GM21360 (cell line): Measurements from ENCODE around the gene GAP43.

Experiments
- ATAC-seq: cut with Tn5 transposase; IDR thresholded peaks from one replicate; pipeline ENCODE4 v1.9.1; 2021; ENCODE audit warnings: mild to moderate bottlenecking, moderate library complexity; ENCODE audit not compliant: unreplicated experiment

GAP43 gene, protein sequence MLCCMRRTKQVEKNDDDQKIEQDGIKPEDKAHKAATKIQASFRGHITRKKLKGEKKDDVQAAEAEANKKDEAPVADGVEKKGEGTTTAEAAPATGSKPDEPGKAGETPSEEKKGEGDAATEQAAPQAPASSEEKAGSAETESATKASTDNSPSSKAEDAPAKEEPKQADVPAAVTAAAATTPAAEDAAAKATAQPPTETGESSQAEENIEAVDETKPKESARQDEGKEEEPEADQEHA

DNA sequence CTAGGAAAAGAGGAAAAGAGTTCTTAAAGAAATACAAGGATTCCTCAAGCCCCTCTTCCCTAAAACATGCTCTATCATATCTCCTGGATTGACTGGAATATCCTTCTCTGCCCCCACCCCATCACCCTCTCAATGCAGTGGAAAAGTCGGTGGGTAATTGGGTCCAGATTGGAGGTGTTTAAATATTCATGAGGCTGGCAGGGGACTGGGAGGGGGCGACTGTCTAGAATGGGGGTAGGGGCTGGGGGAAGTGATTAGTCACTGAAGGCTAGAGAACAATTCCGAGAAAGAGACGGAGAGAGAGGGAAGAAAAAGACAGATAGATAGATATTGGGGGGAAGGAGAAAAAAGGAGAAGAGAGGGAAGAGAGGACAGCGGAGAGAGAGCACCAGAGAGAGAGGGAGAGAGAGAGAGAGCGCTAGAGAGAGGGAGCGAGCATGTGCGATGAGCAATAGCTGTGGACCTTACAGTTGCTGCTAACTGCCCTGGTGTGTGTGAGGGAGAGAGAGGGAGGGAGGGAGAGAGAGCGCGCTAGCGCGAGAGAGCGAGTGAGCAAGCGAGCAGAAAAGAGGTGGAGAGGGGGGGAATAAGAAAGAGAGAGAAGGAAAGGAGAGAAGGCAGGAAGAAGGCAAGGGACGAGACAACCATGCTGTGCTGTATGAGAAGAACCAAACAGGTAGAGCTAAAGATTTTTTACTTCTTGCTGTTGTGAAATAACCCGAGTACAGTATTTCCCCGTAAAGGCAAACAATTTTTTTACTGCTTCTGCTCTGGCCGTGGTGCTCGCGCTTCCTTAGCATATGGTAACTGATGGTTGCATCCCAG is at the start of gene GAP43:
GAP43 (plus strand) TSS at position 467 of the 825 bp plus-strand sequence; CDS start at position 647, 180 bp downstream.
- no peak for ATAC-seq

DNA sequence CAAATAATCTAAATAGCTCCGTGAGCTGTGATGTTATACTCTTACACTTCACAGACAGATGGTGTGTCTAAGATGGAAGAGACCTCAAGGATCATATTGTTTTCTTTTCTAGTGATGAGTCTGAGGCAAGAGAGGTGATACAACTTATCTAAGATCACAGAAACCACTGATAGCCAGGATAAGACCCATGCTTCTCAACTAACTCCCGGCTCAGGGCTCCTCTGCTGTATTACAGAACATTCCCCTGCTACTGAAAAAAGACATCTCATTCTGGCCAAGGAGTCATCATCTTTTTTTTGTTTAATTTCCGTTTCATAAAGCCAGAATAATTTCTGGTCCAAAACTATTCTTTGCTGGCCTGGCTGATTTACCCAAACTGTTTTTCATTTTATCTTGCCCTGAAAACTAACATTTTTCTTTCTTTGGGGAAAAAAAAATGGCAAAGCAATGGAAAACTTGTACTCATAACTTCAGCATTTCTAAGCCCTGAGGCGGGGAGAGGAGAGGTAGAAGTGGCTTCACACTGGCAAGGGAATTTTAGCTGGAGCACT is 46.9 kb upstream of the GAP43 start:
- no peak for ATAC-seq

DNA sequence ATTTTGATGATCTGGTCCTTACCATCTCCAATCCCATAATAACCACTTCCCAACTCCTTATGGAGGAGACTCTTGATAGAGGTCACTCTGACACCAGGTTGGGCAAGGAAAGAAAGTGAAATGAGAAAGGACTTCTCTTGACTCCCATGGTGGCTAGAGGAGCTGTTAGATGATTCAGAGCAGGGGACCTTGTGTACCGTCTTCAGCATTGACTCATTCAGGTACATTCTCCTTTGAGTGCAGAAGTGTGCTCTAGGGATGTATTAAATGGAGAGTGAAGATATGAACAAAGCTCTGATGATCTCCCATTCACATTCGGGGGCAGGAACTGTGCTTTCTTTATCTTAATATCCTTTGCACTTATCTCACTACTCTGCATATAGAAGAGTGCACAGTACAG is 46.3 kb upstream of the GAP43 start:
- ATAC-seq: no peak

DNA sequence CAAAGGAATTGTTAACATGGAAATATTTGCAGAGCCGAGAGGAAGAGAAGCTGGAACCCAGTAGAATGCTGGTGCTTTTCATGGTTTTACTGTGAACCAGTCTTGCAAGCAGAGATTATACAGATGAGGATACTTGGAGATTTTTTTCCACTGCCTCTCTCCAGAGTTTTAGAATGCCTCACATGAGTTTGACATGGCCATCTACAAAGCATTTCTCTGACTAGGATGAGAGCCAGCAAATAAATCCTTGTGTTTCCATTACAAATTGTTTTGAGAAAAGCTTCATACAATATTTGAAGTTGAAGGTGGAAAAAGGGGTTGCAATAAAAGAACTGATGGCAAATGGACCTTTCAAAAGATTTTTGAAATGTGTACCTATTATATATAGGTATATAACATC is 45.0 kb upstream of the GAP43 start:
- no peak for ATAC-seq

DNA sequence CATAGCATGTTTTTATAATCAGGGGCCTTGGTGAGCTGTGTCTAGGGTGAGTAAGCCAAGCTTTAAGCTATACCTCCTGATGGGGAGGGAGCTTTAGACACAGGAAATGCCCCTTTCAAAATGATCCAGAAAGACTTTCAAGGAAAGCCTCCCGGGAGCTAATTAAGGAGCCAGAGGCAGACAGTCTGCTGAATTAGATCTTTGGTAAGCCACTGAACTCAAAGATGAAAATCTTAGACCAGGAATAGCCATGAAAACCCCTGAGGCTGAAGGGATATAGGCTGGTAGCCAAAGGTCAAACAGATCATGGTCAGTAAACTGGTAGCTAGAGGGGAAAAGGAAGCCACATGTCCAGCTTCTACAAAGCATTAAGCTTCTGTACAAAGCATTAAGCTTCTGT is 42.7 kb upstream of the GAP43 start:
- ATAC-seq: no peak

DNA sequence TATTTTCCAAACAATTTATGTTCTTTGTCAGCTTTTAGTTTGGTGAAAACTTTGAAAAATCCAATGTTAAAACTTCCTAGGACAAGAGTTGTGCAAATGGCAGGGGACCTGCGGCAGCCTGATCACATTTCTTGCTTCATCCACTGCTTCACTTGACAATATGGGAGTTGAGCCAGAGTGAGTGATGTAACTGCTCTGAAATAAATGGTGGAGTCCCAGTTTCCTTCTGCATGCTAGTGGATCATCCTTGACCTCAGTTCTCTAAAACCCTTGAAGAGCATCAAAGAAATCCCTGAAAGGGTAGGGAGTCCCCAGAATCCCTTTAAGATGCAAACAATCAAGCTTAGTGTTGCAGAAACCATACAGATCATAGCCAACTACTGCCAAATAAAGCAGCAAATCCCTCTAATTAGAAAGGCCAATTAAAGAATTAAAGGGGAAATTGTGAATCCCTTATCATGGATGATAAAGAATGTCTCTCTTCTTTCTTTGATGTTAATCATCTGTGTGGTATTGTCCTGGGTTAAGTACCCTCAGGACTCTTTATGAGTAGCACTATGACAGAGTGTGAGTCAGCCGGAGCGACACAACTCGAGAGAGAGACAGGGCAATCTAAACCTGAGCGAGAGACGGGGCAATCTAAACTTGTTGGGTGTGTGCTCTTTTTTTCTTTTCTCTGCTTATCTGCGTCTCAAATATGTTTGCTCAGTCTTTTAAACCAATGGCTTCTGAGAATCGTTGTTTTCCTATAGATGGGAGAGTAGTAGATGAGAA is 41.8 kb upstream of the GAP43 start:
- ATAC-seq: no peak

DNA sequence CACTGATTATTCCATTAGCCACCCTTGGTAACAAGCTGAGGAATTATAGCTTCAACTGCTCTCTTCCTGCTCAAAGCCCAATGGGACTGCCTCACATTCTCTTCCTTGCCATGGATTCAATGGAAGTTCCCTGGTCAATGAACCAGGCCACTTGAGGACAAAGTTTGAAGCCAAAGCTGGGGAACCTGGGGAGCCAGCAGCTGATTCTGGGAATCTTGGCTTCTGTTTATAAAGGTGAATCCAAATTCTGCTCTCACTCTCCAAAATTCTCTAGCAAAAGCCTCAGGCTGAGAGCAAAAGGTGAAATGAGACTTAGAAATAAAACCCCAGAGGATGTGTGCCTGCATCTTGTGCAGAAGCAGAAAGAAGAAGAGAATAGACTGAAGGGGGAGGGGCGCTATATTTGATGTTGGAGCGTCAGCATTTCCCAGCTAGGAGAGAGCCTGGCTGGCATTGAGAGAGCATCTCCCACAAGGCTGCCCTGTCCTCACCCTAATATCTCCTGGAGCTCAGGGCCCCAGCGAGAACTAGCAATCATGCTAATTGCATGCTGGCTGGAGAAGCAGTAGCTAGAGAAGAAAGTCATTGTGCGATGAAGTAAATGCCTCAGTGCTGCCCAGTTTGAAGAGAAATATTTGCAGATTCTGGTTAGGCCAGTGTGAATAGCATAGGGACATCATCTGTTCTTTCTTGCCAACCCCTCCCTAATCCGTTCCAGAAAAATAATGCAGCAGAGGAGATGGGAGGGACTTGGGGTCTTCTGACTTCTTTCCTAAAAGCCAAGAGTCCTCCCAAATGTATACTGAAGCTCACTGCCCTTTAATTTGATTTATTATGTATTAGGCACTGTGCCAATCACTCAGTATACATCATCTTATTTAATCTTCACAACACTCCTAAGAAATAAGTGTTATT is 34.9 kb upstream of the GAP43 start:
- ATAC-seq: no peak

DNA sequence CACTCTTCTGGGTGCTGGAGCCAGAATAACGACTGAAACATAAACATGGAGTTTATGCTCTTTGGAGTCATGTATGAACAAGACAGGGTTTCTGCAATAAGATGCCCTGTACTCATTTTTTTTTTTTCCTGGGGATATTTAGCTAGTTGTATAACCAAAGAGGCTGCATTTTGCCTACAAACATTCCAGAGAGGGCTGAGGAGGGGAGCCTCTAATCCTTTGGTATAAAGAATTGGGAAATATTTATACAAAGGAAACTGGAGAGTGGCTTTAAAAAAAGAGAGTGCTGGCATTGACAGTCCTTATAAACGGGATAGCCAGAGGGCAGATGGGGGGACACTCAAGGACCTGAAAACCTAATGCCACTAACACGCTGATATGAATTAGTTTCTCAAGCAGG is 32.4 kb upstream of the GAP43 start:
- ATAC-seq: no peak

DNA sequence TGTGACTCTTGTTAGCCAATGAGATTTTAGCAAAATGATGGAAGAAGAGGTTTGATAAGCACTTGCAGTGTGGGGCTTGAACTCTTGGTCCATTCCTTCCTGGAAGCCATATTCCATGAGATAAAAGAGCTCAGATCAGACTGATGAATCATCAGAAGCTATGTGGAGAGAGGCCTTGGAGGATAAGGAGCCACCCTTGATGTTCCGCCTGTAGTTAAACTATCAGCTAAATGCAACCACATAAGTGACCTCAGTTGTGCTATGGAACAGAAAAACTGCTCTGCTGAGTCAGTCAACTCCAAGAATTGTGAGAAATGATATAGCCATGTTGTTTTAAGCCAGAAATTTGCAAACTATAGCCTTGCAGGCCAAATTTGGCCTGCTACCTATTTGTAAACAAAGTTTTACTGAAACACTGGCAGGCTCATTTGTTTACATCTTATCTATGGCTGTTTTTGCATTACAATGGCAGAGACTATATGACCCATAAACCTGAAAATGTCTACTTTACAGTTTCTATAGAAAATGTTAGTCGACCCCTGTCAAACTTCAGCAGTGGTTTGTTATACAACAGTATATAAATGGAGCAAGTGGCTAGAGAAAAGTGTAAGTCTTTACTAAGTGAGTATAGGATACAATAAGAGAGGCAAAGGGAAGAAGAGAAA is 27.6 kb upstream of the GAP43 start:
- ATAC-seq: no peak

DNA sequence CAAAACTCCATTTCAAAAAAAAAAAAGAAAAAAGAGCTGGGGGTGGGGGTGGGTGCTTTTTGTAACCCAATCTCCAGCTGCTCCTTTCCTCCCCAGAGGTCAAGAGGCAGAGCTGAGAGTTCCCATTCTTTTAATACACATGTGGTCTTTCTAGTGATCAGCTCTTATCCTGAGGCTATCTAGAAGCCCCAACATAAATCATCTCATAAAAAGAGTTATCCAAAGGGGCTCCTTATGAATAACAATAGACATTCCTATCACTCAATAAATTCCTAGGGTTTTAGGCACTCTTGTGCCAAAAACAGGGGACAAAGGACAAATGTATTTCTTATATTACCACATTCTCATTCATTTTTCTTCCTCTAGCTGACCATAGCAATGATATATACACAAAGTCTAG is 25.1 kb upstream of the GAP43 start:
- no peak for ATAC-seq

DNA sequence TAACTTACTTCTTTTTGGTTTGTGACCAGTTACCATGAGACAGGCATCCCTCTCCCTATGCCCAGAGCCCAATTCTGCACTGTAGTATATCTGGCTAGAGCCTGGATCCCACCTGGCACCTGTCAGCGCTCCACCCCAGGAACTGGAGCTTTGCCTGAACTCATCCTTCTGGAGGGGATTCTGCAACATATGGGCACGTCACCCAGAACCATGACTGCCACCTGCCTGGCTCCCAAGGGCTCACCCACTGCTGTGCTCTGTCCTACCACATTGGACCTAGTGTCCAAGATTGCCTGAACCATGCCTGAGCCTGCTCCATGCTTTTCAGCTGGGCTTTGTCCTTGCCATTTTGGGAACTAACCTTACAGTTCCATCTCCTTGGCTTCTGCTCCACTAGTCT is 21.1 kb upstream of the GAP43 start:
- no peak for ATAC-seq

DNA sequence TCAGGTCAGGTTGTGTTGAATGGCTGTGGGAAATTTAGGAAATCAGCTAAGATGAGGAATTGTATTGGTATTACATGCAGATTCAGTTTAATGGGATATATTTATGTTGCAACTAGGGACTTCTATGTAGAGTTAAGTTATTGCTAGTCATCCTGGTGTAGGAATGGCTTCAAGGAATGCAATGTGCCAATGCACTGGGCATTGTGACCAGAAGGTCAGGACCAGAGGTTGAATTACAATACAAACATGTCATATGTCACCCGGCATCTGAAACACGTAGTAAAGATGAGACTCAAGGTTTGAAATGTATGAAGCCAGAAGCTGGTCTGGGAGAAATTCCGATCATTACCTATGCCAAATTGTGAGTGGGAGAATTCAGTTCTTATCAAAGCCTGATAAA is 11.7 kb upstream of the GAP43 start:
- ATAC-seq: no peak

DNA sequence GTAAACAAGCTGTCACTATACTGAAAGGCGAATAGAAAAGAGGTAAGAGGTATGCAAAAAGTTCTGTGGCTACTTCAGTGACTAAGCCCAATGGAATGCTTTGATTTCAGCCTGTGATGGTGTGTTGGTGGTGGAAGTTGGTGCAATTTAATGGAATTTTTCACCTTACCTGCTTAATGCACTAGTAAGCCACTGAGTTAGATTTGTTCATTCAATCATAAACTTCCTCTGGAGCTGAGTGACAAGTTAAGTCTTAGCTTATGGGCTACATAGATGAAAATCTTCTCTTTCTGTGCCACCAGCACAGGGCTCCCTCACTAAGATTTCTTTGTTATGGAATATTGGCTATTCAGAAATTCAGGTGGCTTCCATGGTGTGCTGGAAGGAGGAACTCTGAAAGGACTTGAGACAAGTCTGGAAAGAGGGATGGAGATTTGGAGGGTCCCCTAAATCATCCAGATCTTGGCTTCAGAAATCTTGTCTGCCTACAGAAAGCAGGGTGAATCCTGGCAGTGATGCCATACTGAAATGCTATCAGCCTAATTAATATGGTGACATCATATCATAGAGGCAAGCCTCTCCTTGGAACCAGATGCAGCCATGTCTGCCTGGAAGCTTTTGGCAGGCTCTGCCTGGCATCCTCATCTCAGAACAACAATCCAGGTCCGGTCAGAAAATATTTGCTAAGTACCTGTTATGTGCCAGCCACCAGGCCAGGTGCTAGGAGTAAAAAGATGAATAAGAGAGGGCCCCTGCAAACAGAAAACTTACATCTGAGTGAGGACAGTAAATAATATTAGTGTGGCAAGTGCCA is 8.1 kb upstream of the GAP43 start:
- ATAC-seq: no peak

DNA sequence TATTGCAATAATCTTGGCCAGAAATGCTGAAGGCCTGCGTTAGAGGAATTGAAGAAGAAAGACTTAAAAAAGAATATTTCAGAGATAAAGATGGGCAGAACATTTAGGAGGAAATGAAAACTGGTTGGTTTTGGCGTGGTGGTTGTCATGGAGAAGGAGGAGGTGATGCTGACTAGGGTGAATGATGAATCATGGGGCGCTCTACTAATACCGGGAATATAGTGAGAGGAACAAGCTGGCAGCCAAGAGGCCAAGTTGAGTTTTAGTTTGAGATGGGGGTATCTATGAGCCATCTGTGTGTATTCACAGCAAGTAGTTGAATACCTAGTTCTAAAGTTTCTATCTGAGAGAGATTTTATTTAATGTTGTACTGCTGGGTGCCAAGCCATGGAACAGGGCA is 6.8 kb upstream of the GAP43 start:
- ATAC-seq: no peak

DNA sequence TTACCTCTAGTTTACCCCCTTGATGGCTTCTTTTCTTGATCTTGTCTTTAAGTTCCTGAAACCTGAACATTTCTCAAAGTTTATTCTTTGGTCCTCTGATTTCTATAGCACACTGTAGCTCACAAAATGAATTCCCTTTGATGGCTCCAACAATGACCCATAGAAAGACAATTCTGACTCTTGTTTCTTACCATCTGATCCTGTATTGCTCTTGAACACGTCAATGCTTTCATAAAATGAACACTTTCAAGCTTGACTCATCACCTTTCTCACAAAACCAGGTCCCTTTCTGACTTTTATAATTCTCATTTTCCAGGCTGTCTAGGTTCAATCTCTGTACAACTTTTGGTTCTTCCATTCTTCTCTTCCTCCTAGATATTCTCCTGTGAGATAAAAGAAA is 5.7 kb upstream of the GAP43 start:
- ATAC-seq: no peak

DNA sequence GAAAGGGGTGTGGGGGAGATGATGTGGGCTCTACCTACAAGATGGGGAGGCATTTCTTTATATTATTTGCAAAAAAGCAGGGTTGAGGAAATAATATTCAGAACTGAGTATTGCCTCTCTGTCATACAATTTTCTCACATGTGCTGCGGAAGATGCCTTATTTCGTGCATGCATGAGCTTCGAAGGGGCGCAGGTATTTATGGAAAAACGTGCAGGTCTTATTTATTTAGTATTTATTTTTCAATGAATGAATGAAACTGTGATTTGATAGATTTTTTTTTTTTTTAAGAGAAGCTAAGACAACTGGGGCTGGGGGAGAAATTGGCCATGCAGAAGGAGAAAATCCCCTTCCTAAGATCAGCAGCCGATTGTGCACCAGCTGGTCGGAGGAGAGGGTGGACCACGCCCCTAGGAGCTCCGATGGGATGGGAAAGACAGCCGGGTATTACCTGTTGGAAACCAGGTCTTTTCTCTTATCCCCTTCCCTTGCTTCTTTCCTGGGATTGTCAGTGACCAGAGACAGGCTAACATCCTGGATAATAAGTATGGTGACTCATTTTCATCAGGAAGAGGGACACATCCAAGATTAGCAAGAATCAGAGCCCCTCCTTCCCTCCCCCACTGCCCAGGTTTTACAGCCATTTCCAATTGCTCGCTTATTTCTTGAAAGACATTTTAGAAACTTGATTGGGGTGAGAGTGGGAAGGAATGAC is 875 bp downstream of the GAP43 start:
- ATAC-seq: no peak

DNA sequence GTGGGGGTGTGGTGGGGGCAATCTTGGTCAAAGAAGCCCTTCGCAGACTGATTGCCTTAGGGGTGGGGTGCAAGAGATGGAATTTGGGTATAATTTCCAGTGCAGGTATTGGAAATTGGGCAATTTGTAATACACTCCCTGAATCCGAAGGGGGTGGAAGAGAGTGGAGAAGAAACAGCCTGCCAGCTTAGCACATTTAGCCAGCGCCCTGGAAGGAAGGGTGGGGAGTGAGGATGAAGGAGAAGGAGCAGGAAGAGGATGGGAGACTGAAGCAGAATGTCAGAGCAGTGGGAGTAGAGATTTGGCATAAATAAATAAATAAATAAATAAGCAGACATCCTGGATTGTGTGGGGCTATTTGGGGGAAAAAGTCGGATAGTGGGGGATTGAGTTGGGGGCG is 1.6 kb downstream of the GAP43 start:
- no peak for ATAC-seq

DNA sequence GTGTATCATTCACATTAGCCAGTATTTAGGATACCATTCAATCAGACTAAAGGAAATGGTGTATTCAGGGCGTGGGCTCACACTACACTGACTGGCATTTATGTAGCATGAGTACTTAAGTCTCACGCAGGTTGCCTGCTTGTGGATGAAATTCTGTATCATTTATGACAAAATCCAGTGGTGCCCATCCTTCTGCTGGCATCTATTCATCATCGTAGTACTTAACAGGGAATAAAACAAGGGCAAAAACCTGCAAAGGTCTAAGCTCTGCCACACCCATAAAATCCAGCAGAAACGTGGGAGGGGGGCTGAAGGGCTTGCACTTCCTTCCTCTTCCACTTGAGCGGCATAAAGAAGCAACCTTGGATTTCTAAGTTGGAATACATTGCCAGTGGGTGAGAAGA is 2.7 kb downstream of the GAP43 start:
- ATAC-seq: no peak
